ENCODE data around the gene FABP1.

- no peak for TF ChIP-seq PATZ1 (CRISPR knock-in tag; IDR thresholded peaks at IDR 0.05; ENCODE audit: borderline replicate concordance)
- TF ChIP-seq TCF7L2 (IDR thresholded peaks at IDR 0.05; ENCODE audit: low read depth, low read length): no peak
- no peak for TF ChIP-seq TBP (optimal IDR thresholded peaks at IDR 0.05; ENCODE audit: low read depth, low read length)
- TF ChIP-seq ZNF766 (CRISPR knock-in tag; conservative IDR thresholded peaks at IDR 0.05): no peak
- TF ChIP-seq ZHX1 (conservative IDR thresholded peaks at IDR 0.05; ENCODE audit: low read length): no peak
- no peak for TF ChIP-seq BRF2 (IDR thresholded peaks at IDR 0.05; ENCODE audit: borderline replicate concordance, insufficient read depth, insufficient read length)
- TF ChIP-seq ELF4 (CRISPR knock-in tag; IDR thresholded peaks at IDR 0.05): no peak
- TF ChIP-seq MCM2 (IDR thresholded peaks at IDR 0.05; ENCODE audit: low read depth): no peak
Measured at GRCh38 chr2:88087073-88087472, 40.8 kb downstream of the FABP1 start.

Data from K562 (cell line).